SU-DHL-6 (cell line): Measurements from ENCODE around the gene CNTN4.

Source experiments
- EZH2phosphoT487 ChIP-seq: fragments of 200-600 bp; sonication (generic), shearing (Covaris generic); conservative IDR thresholded peaks from 2 replicates; pipeline ENCODE4 v1.6.1; 2018; ENCODE audit warnings: mild to moderate bottlenecking, antibody characterized with exemption, low read length, moderate library complexity, mixed read lengths
- TF ChIP-seq, protein P1 (sequence below): fragments of 200-600 bp; sonication (generic); IDR thresholded peaks from one replicate; pipeline ENCODE4 v1.5.1; 2017; ENCODE audit warnings: antibody characterized with exemption, mild to moderate bottlenecking, low read length, moderate library complexity; ENCODE audit not compliant: insufficient read depth, poor library complexity, severe bottlenecking

DNA sequence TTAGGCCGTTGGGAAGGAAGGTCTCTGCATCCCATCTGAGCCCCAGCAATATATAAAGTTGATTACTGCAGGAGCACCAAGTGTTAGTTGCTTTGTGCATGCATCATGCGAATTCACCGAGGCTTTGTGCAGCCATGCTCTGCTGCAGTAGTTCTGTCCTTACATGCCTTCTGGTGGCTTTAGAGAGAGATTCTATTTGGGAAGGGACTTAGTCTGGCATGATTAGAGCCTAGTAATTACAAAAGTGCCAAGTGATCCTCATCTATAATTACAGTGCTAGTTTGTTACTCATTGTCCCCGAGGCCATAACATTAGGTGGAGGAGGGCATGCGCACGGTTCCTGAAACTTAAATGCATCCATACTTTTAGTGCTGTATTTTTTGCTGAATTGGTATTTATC, 353.6 kb downstream of the CNTN4 start:
- TF ChIP-seq, protein P1, sequence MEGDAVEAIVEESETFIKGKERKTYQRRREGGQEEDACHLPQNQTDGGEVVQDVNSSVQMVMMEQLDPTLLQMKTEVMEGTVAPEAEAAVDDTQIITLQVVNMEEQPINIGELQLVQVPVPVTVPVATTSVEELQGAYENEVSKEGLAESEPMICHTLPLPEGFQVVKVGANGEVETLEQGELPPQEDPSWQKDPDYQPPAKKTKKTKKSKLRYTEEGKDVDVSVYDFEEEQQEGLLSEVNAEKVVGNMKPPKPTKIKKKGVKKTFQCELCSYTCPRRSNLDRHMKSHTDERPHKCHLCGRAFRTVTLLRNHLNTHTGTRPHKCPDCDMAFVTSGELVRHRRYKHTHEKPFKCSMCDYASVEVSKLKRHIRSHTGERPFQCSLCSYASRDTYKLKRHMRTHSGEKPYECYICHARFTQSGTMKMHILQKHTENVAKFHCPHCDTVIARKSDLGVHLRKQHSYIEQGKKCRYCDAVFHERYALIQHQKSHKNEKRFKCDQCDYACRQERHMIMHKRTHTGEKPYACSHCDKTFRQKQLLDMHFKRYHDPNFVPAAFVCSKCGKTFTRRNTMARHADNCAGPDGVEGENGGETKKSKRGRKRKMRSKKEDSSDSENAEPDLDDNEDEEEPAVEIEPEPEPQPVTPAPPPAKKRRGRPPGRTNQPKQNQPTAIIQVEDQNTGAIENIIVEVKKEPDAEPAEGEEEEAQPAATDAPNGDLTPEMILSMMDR = no peak
- no peak for TF ChIP-seq EZH2phosphoT487
